HG02943 (cell line): ENCODE measurements around the gene MARCHF3.
A peak's percentile ranks its signal among the peaks of the same experiment; 100 is the strongest.
"Not testable (repeated sequence)": the region's sequence is repeated elsewhere in the genome, so short reads cannot be mapped to it uniquely, and the experiment has no call there.

ENCODE experiments used
- ATAC-seq: cut with Tn5 transposase; IDR thresholded peaks from one replicate; pipeline ENCODE4 v1.9.1; 2021; ENCODE audit warnings: mild to moderate bottlenecking, low read depth, moderate library complexity; ENCODE audit not compliant: unreplicated experiment

Gene MARCHF3

DNA sequence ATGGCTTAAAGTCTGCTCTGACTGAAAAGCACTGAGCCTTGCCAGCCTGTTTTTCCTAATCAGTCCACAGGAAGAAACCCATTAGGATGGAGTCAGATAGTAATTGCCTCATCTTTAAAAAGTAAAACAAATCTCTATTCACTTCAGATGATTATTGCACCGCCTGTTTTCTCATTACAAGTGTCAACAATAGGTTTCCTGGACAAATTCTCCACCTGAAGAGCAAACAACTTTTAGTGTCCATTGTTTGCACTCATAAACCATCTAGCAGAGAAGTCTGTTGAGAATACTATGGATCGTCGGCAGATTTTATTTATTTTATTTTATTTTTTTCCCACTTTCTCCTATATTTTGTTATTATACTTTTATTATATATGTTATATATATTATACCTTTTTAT lies 22.7 kb upstream of the MARCHF3 start:
- ATAC-seq = no peak

DNA sequence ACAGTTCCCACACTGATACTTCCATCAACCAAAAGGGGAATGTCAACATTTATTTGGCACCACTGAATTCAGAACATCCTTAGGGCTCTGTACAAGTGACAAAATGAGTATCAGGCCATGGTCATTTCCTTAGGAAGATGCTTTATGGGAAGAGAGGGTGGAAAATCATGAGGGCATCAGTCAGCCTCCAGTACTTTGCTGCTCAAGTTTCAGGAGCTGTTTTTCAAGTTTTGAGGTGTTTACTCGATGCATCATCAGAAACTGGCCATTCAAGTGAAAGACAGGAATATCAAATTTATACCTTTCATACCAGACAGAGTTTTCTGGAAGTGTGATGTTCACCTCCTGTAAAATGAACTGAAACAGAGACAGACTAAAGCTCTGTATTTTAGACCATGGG lies 21.2 kb upstream of the MARCHF3 start:
- no peak for ATAC-seq

DNA sequence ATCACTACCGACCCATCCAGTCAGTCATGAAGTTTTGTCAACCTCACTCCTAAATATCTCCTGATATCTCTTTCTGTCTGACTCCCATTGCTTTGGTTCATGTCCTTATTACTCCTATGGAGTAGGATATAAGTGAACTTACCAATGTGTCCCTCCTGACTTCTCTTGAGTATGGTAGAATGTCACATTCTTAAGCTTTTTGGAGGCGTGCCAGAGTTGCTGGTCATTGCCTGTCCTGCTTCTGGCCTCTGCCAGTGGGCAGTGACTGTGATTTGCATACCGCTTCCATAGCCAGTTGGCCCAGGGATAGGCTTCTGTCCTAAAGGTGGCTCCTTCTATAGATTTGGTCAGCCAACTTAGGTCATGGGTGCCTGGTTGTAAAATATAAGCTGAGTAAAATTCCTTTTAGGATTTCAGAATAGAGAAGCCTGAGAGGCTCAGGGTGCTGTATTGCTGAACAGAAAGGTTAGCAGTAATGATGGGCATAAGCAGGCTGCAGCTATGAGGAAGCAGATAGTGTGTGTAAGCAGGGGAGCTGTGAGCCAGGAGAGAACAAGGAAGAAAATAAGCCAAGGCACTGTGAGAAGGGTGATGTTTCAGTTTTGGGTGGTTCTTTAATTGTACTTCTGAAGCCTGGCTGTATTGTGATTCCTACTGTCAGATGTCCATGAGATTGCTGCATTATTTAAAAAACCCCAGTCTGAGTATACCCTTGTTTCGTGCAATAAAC lies 16.1 kb upstream of the MARCHF3 start:
- ATAC-seq = no peak

DNA sequence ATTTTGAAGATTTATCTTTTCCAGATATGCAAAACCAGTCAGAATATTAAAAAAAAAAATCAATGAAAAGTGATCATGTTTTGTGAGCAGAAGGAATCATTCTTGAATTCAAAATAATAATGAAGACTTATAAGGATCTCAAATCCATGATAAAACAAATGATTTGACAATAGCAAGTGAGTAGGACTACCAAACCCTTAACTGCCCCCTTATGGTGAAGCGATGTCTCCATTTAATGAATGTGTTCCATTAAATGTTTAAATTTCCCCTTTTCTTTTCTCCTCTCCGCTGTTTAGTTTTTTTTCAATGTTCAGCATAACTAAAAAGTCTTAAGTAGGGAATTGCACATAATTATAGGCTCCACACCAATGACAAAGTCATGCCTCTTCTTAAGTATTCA lies 12.2 kb upstream of the MARCHF3 start:
- ATAC-seq = no peak

DNA sequence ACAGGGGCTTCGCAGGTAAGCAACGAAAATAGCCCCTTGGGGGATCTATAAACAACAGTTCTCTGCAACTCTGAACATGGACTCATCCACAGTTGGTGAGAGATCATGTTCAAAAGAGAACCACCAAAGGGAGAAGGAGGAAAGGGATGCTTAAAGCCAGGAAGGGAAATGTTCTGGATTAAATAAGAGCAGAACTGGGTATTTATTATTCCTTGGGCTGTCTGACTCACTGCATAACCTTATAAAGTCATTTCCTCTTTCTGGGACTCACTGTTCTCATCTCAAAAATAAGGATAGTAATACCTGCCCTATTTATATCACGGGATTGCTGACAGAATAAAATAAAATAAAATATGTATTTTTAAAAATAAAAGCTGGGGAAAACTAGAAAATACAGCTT lies 11.2 kb upstream of the MARCHF3 start:
- no peak for ATAC-seq

DNA sequence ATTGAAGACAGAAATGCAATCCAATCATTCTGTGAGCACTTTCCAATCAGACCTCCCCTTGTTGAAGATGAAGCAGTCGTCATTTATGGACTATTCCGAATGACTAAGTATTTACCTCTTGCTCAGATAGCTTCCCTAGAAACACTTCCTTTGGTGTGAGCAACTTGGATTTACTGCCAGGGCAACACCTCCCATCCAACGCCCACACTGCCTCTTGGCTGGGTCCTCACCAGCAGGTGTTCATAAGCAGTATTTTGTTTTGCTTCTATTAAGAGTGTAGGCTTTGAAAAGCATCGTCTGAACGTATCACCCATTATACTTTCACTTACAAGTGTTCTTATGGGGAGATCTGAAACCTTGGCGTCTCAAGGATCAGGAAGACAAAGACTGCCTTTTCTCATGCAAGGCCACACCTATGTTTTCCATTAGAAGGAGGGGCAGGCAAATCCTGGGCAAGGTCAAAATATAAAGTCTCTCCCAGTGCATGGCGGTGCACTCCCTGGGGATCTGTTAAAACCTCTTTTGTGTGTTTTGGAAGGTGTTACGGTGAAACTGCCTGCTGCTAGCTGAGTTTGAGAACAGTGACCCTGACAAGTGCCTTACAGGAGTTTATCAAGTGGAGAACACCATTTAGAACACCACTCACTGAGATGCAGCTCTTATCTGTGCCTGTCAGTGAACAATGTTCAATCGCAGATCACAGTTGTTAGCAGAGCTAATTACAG lies 10.6 kb upstream of the MARCHF3 start:
- ATAC-seq = no peak

DNA sequence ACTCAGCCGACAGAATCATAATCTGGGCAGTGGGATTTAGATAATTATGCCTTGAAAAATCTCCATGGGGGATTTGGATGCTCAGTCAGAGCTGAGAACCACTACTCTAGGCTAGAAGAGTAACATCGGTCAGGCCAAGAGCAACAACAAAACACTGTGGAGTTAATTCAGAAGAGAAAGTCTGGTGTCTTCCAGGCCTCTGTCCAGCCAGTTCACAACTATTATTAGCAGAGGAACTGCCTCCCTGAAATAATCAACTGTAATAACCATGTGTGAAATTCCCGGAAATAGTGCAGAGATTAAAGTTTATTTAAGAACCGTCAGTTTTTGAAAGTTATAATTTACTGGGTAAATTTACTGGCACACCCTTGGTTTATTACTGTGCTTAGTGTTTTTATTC lies 8.2 kb upstream of the MARCHF3 start:
- ATAC-seq = no peak

DNA sequence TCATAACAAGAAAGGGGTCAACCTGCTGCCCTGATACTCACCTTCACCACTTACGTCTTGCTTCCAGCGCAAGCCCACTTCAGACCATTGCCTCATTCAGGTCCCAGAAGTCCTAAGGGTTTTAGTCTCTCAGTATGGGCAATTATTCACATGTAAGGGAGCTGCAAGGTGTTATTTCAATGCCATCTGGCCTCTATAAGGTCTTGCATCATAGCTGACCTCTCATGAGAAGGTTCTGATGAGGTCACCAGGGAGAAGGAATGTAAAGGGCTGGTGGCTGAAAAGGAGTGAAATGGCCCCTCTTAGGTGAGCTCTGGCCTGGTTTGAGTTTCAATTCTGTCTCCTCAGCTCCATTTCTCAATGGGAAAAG lies 1.5 kb upstream of the MARCHF3 start:
- no peak for ATAC-seq

DNA sequence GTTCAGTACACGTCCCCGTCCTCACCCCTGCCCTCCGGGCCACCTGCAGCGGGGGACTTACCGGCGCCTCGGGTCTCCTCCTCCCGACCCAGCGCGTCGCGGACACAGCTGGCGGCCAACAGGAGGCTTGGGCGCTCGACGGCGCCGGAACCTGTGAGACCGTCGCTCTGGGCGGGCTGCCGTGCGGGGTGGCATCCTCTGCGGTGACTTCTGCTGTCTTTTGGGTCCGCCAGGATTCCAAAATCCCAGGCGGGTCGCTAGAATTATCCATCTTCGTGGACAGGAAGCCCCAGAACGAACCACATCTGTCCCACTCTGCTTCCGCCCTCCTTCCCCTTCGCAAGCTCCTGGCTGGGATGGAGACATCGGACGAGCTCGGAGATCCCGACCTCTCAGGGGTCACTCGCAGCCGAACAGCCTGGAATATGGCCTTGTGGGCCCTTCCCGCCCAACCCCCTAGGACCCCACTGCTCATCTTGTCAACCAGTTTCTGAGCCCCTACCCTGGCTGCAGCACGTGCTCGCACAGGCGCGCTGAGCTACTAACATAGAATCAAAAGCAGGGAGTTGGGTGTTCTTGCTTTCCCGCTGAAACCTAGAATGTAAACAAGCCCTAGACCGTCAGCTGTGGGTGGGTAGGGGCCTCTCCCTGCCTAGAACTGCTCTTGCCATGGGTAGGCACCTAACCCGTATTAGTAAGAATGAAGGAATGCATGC lies 947 bp upstream of the MARCHF3 start:
- peak; percentile 18 for ATAC-seq

DNA sequence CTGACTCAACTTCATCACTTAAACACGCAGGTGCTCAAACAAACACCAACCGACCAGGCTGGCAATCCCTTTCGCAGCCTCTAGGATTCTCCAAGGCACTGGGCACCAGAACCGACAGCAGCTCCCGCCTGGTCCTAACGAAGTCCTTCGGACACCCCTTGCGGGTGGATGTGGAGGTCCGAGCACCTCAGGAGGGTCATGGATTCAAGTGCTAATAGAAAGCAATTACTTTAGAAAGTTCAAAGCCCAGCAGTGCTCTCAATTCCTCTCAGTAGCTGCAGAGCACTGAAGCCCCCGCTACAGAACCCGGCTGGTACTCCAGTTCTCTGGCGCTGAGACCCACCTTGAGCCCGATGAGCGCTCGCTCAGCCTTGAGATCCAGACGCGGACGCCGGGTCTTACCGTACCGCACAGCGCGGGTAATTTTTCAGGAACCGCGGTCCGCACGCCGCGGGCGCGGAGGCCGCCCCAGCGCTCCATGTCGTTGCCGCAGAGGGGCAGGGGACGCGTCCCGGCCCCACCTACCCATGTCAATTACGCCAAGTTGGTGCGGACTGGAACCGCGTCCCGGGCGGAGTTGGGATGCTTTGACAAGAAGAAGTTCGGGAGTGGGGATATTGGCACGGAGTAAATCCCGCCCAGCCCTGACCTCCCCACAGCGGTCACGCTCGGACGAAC lies 638 bp downstream of the MARCHF3 start:
- peak; percentile 21 for ATAC-seq

DNA sequence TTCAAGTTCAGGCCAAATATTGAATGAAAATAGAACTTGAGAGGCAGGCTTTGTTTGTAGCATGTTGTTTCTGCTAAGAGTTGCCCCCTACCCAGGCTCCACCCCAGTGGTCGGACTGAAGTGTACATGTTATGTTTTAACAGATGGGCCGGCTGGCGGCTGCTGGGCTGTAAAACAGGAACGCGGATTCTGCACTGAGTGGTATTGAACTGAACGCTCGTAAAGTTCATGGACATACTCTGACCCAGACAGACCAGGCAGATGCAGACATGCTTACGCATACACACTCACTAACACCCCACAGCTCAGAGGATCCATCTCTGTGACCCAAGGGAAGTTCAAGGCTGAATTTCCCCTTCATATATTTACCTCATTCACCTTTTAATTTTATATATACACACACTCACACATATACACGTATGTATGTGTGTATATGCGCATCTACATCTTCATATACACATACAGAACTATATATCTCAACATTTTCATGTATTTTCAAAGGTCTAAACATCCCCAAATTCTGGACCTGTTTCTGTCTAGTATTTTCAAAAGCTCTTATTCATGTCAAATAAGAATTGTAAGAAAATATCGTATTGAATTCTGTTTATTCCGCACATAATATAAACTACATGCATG lies 1.4 kb downstream of the MARCHF3 start:
- ATAC-seq = no peak

DNA sequence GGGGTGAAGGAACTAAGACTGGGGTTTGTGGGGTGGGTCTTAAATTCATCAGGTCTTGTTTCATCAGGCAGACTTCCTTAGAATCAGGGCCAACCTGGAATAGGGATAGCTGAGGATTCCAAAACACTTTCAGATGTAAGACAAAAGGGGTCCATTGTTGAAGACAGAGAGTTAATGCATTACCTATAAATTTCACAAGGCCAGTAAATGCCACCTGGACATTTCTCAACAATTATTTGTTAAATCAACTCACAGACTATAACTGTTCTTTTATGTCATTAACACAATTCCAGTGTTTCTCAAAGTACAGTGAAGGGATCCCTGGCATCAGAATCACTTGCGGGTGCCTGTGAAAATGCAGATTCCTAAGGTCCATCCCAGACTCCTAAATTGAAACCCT lies 2.8 kb downstream of the MARCHF3 start:
- ATAC-seq = no peak

DNA sequence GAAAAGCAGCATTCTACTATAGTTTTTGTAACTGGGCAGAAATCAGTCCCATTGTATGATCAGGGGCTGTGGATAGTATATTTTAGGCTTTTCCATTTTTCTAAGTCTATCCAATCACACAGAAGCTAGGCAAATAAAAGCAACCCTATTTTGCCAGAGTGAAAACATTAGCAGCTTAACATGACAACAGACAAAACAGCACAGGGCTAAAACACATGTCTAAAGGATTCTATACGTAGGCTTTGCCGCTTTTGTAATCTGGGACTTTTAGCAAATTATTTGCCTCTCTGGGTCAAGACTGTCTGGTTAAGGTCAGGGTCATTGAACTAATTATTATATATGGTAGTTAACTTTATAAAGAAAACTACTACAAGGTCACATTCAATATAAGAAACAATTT lies 4.2 kb downstream of the MARCHF3 start:
- no peak for ATAC-seq

DNA sequence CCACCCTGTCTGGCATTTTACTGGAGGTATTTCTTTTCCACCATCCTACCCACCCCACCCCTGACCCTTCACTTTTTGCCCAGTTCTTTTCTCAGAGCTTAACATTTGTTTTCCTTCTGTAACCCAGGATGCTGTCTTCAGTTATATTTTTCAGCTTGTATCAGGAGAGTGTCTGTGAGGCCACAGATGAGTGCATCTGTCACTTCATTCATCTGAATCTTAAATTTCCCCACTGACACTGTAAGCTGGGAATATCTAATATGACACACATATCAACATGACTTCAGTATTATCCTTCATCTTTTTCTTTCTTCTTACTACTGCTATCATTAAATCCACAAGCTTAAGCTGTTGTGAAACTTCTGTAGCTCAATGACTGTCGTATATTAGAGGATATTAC lies 4.9 kb downstream of the MARCHF3 start:
- no peak for ATAC-seq

DNA sequence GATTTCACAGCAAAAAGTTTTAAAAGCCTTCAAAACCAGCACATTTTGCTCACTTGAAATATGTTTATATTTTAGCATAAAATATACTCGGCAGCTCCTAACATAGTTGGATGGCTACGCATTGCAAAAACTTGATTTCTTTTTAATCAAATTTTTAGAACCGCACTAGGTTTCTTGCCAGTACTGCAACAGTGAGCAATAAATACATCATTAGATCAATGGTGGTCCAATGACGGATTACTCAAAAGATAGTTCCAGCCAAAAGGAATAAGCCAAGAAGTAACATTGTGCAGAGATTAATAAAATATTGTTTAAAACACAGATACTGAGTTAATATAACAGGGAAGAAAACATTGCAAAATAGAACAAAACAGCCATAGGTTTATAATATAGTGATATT lies 5.5 kb downstream of the MARCHF3 start:
- no peak for ATAC-seq

DNA sequence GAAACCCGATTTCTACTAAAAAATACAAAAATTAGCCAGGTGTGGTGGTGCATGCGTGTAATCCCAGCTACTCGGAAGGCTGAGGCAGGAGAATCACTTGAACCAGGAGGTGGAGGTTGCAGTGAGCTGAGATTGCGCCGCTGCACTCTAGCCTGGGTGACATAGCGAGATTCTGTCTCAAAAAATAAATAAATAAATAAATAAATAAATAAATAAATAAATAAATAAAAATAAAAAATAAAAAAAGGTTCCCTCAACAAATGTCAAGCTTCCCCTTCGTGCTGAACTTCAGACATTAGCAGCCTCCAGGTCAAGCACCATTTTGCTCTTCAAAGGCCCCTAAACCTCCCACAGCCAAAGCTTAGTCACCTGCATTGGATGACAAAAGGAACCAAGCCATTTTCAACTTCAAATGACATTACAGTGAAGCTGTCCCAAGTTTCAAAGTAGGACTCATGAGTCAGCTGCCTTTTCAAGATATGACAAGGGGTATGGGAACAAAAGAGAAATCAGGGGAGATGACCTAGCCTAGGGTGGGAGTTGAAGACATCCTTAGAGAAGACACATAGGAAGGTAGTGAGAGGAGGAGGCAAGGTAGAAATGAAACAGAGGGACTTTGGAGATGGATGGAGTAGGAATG lies 6.7 kb downstream of the MARCHF3 start:
- not testable (repeated sequence) for ATAC-seq

DNA sequence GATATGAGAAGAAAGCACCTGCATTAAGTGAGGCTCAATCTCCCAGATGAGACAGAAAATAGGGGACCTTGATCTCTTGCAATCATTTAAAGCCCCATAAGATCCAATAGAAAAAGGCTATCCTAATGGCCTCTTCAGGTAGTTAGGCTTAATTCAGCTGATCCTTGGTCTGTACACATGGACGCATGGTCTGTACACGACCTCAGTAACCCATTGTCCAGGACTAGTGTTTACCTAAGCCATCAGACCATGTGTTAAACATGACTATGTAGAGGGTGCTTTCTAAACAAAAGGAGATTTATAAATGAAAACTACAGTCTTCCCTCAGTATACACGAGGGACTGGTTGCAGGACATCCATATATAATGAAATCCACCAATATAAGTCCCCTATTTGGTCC lies 7.5 kb downstream of the MARCHF3 start:
- ATAC-seq = no peak

DNA sequence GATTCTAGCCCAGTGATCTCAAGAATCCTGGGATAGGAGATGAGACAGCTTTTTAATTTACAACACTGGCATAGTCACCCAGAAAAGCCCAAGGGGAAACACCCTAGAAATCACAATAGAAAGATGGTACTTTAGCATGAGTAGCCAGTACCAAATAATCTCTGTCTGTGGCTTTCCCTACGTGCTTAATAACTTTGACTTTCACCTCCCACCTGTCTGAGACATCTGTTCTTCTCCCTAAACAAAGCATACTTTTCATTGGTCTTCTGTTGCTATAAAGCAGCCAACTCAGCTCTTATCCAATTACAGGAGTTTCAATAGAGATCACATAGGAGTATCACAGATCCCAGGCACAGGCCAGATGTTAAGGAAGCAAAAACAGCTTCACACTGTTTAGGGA lies 10.4 kb downstream of the MARCHF3 start:
- no peak for ATAC-seq

DNA sequence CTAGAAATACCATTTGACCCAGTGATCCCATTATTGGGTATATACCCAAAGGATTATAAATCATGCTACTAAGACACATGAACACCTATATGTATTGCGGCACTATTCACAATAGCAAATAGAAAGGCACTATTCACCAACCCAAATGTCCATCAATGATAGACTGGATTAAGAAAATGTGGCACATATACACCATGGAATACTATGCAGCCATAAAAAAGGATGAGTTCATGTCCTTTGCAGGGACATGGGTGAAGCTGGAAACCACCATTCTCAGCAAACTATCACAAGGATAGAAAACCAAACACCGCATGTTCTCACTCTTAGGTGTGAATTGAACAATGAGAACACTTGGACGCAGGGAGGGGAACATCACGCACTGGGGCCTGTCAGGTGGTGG lies 13.6 kb downstream of the MARCHF3 start:
- ATAC-seq = not testable (repeated sequence)

DNA sequence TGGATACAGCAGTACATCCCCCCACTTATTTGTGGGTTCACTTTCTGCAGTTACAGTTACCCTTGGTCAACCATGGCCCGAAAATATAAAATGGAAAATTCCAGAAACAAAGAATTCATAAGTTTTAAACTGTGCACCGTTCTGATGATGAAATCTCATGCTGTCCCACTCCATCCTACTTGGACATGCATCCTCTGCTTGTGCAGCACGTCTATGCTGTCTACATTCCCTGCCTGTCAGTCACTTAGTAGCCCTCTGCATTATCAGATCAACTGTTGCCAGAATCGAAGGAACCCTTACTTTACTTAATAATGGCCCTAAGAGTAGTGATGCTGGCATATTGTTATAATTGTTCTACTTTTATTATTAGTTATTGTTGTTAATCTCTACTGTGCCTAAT lies 14.6 kb downstream of the MARCHF3 start:
- no peak for ATAC-seq
